HL-60/S4 treated with phorbol 12-myristate 13-acetate at 8.2 ng/mL for 4 days and 3 days (cell line): ENCODE data around the gene TMEM176B.
"Not testable (repeated sequence)": the region's sequence is repeated elsewhere in the genome, so short reads cannot be mapped to it uniquely, and the experiment has no call there.

Experiments used
- in situ Hi-C: fragments of 300-500 bp; cut with MboI; formaldehyde crosslinking; loops from 2 replicates; pipeline ENCODE4 v1.15.0; 2022; ENCODE audit warnings: low sequenced_read_pairs

TMEM176B gene

GRCh38 chr7:150823484-150824126 lies 23.4 kb upstream of the TMEM176B start:
- in situ Hi-C loops, result no loop called here

- in situ Hi-C loops, result no loop called here
Observed at GRCh38 chr7:150823043-150823442, 22.9 kb upstream of the TMEM176B start.

GRCh38 chr7:150820578-150821198 lies 20.5 kb upstream of the TMEM176B start:
- in situ Hi-C loops, result no loop called here

- in situ Hi-C loops, result no loop called here
Observed at GRCh38 chr7:150820148-150820547, 20.0 kb upstream of the TMEM176B start.

GRCh38 chr7:150818971-150819370 lies 18.8 kb upstream of the TMEM176B start:
- in situ Hi-C loops, result no loop called here

GRCh38 chr7:150814328-150815001 lies 14.3 kb upstream of the TMEM176B start:
- in situ Hi-C loops, result no loop called here

- in situ Hi-C loops, result not testable (repeated sequence)
Observed at GRCh38 chr7:150807616-150808438, 7.7 kb upstream of the TMEM176B start.

- in situ Hi-C loops, result no loop called here
Observed at GRCh38 chr7:150806863-150807262, 6.7 kb upstream of the TMEM176B start.

GRCh38 chr7:150806454-150806853 lies 6.3 kb upstream of the TMEM176B start:
- in situ Hi-C loops, result no loop called here

GRCh38 chr7:150805864-150806263 lies 5.7 kb upstream of the TMEM176B start:
- in situ Hi-C loops, result no loop called here

- in situ Hi-C loops, result no loop called here
Observed at GRCh38 chr7:150804802-150805201, 4.6 kb upstream of the TMEM176B start.

GRCh38 chr7:150803161-150803860 lies 3.1 kb upstream of the TMEM176B start:
- in situ Hi-C loops, result no loop called here

- in situ Hi-C loops, result no loop called here
Observed at GRCh38 chr7:150801946-150802771, 2.0 kb upstream of the TMEM176B start.

- in situ Hi-C loops, result no loop called here
Observed at GRCh38 chr7:150801242-150801945, 1.2 kb upstream of the TMEM176B start.

- in situ Hi-C loops, result no loop called here
Observed at GRCh38 chr7:150800581-150801241, 547 bp upstream of the TMEM176B start, which contains the start of gene TMEM176A. Gene TMEM176A (plus strand): TSS chr7:150800769. CDS start chr7:150801551, 782 bp downstream.

GRCh38 chr7:150799156-150799555 lies 1.0 kb downstream of the TMEM176B start:
- in situ Hi-C loops, result loop anchor here (25.0 kb wide), 1 partner anchor 313 kb away; no protein-coding TSS in a partner anchor

- in situ Hi-C loops, result loop anchor here (25.0 kb wide), 1 partner anchor 315 kb away; no protein-coding TSS in a partner anchor
Observed at GRCh38 chr7:150797661-150798060, 2.5 kb downstream of the TMEM176B start.

GRCh38 chr7:150793569-150794238 lies 6.5 kb downstream of the TMEM176B start:
- in situ Hi-C loops, result loop anchor here (25.0 kb wide), 1 partner anchor 319 kb away; no protein-coding TSS in a partner anchor
